SK-N-SH treated with all-trans-retinoic acid at 6 μM for 48 hours (cell line): Measurements from ENCODE around the gene SPATA1.

Experiments
- ATAC-seq: fragments of 200-7000 bp; cut with Tn5 transposase; 3 replicates; pipeline ENCODE4 v1.9.1; 2020; ENCODE audit warnings: mild to moderate bottlenecking, moderate library complexity
- BACH2 ChIP-seq: fragments of 250-450 bp; sonication (Bioruptor Pico); IDR thresholded peaks from 2 replicates; pipeline ENCODE4 v1.9.0; 2021; ENCODE audit warnings: mild to moderate bottlenecking, borderline replicate concordance
- CSDC2 ChIP-seq: fragments of 250-450 bp; sonication (Bioruptor Pico); IDR thresholded peaks from 2 replicates; pipeline ENCODE4 v1.5.0; 2020; ENCODE audit warnings: mild to moderate bottlenecking, moderate library complexity
- ESRRG ChIP-seq: fragments of 250-450 bp; sonication (Bioruptor Pico); IDR thresholded peaks from 2 replicates; pipeline ENCODE4 v1.6.1; 2021; ENCODE audit warnings: mild to moderate bottlenecking
- GLIS3 ChIP-seq: fragments of 250-450 bp; sonication (Bioruptor Pico); IDR thresholded peaks from 2 replicates; pipeline ENCODE4 v1.5.0; 2020; ENCODE audit warnings: mild to moderate bottlenecking, moderate library complexity
- ISL1 ChIP-seq: fragments of 250-450 bp; sonication (Bioruptor Pico); IDR thresholded peaks from 2 replicates; pipeline ENCODE4 v2.1.2; 2022; ENCODE audit warnings: mild to moderate bottlenecking, moderate library complexity
- OSR1 ChIP-seq: fragments of 250-450 bp; sonication (Bioruptor Pico); IDR thresholded peaks from 2 replicates; pipeline ENCODE4 v1.8.0; 2022; ENCODE audit warnings: moderate library complexity, mild to moderate bottlenecking, inconsistent platforms
- PATZ1 ChIP-seq: fragments of 250-450 bp; sonication (Bioruptor Pico); IDR thresholded peaks from 2 replicates; pipeline ENCODE4 v1.8.0; 2020; ENCODE audit warnings: mild to moderate bottlenecking, moderate library complexity, borderline replicate concordance
- POU6F1 ChIP-seq: fragments of 250-450 bp; sonication (Bioruptor Pico); IDR thresholded peaks from 2 replicates; pipeline ENCODE4 v1.8.0; 2021; ENCODE audit warnings: low read depth, mild to moderate bottlenecking, moderate library complexity, borderline replicate concordance
- PPARA ChIP-seq: fragments of 250-450 bp; sonication (Bioruptor Pico); IDR thresholded peaks from 2 replicates; pipeline ENCODE4 v1.5.0; 2020; ENCODE audit warnings: mild to moderate bottlenecking, borderline replicate concordance
- RARB ChIP-seq: fragments of 250-450 bp; sonication (Bioruptor Pico); IDR thresholded peaks from 2 replicates; pipeline ENCODE4 v1.8.0; 2021; ENCODE audit warnings: mild to moderate bottlenecking, moderate library complexity
- SNAI2 ChIP-seq: fragments of 250-450 bp; sonication (Bioruptor Pico); IDR thresholded peaks from 2 replicates; pipeline ENCODE4 v1.5.0; 2020; ENCODE audit warnings: mild to moderate bottlenecking, moderate library complexity
- TCF4 ChIP-seq: fragments of 250-450 bp; sonication (Bioruptor Pico); IDR thresholded peaks from 2 replicates; pipeline ENCODE4 v1.8.0; 2021; ENCODE audit warnings: mild to moderate bottlenecking, moderate library complexity, borderline replicate concordance
- TOX ChIP-seq: fragments of 250-450 bp; sonication (Bioruptor Pico); IDR thresholded peaks from 2 replicates; pipeline ENCODE4 v1.8.0; 2021; ENCODE audit warnings: mild to moderate bottlenecking, moderate library complexity, borderline replicate concordance
- TSHZ2 ChIP-seq: fragments of 250-450 bp; sonication (Bioruptor Pico); IDR thresholded peaks from 2 replicates; pipeline ENCODE4 v1.5.0; 2020; ENCODE audit warnings: mild to moderate bottlenecking, moderate library complexity
- ZC3H10 ChIP-seq: fragments of 250-450 bp; sonication (Bioruptor Pico); IDR thresholded peaks from 2 replicates; pipeline ENCODE4 v1.5.1; 2021; ENCODE audit warnings: mild to moderate bottlenecking, moderate library complexity
- ZFP3 ChIP-seq: fragments of 250-450 bp; sonication (Bioruptor Pico); IDR thresholded peaks from 2 replicates; pipeline ENCODE4 v1.5.0; 2020; ENCODE audit warnings: mild to moderate bottlenecking, moderate library complexity
- ZNF565 ChIP-seq: fragments of 450-650 bp; formaldehyde crosslinking; conservative IDR thresholded peaks from 2 replicates; pipeline ENCODE4 v1.5.0; 2020; ENCODE audit warnings: low read depth, mild to moderate bottlenecking, moderate library complexity
- ZNF70 ChIP-seq: fragments of 450-650 bp; formaldehyde crosslinking; IDR thresholded peaks from 2 replicates; pipeline ENCODE4 v1.5.0; 2020; ENCODE audit warnings: mild to moderate bottlenecking, moderate library complexity
- ZNF8 ChIP-seq: fragments of 450-650 bp; formaldehyde crosslinking; IDR thresholded peaks from 2 replicates; pipeline ENCODE4 v1.5.0; 2020; ENCODE audit warnings: mild to moderate bottlenecking, moderate library complexity
- TF ChIP-seq, protein P1 (sequence below): fragments of 250-450 bp; sonication (Bioruptor Pico); IDR thresholded peaks from 2 replicates; pipeline ENCODE4 v1.5.1; 2021; ENCODE audit warnings: mild to moderate bottlenecking, moderate library complexity

SPATA1 gene

GRCh38 chr1:84476225-84476624, 30.0 kb upstream of the SPATA1 start:
- TF ChIP-seq CSDC2 (CRISPR knock-in tag) (no peak), ZNF565 (CRISPR knock-in tag) (no peak), PPARA (CRISPR knock-in tag) (no peak), TCF4 (no peak), SNAI2 (CRISPR knock-in tag) (no peak), ZFP3 (CRISPR knock-in tag) (no peak)
- TF ChIP-seq, protein P1, sequence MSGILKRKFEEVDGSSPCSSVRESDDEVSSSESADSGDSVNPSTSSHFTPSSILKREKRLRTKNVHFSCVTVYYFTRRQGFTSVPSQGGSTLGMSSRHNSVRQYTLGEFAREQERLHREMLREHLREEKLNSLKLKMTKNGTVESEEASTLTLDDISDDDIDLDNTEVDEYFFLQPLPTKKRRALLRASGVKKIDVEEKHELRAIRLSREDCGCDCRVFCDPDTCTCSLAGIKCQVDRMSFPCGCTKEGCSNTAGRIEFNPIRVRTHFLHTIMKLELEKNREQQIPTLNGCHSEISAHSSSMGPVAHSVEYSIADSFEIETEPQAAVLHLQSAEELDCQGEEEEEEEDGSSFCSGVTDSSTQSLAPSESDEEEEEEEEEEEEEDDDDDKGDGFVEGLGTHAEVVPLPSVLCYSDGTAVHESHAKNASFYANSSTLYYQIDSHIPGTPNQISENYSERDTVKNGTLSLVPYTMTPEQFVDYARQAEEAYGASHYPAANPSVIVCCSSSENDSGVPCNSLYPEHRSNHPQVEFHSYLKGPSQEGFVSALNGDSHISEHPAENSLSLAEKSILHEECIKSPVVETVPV (CRISPR knock-in tag) = no peak
- no peak for ATAC-seq

DNA sequence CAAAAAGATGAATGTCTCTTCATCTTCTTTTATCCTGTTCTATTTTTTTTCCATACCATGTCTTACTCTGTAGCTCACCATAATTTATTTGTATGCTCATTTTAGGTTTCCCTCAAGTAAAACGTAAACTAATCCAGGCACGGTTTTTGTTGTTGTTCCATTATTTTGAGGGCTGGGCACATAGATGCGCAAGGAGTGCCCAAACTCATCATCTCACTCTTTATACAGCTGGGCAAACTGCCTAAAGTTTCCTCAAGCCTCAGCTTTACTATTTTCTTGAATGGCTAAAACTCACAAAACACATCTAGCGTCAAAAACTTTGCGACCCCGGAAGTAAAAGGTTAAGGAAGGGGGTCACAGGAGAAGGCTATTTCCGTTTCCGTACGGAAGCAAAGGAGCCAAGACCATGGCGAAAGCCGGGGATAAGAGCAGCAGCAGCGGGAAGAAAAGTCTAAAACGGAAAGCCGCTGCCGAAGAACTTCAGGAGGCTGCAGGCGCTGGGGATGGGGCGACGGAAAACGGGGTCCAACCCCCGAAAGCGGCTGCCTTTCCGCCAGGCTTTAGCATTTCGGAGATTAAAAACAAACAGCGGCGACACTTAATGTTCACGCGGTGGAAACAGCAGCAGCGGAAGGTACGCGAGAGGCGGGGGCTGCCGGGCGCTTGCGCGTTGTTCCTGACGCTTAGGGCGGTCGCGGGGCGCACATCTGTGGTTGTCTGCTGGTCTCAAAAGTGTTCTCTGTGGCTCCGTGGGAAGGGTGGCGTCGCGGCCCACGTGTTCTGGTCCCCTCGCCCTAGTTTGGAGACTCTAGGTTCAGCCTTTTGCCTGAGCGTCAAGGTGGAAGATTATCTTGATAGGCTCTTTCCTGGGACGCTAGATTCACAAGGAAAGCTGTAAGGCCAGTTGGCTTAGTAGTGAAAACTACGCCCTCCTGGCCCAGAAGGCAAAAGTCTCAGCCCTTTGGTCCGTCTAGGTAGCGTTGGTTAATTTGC, 27.0 kb upstream of the SPATA1 start, which contains the start of gene RPF1:
Gene RPF1 (plus strand): TSS at position 391 of the 993 bp plus-strand sequence. CDS start 16 bp downstream, at position 407.
- ATAC-seq = peak; percentile 99
- TF ChIP-seq TSHZ2 (CRISPR knock-in tag) = 0 out of 2 replicates have a peak, but pooled peaks have one; percentile 61
- peak; percentile 52; the same call in 1 of the 2 replicates for TF ChIP-seq ISL1 (CRISPR knock-in tag)
- TF ChIP-seq TCF4 = no peak
- peak; percentile 73; the same call in 1 of the 2 replicates for TF ChIP-seq PPARA (CRISPR knock-in tag)
- 0 out of 2 replicates have a peak, but pooled peaks have one; percentile 44 for TF ChIP-seq POU6F1 (CRISPR knock-in tag)
- no peak for TF ChIP-seq ZNF565 (CRISPR knock-in tag)
- TF ChIP-seq CSDC2 (CRISPR knock-in tag) = 0 out of 2 replicates have a peak, but pooled peaks have one; percentile 30
- peak; percentile 82 for TF ChIP-seq ZFP3 (CRISPR knock-in tag)

- ATAC-seq = peak; percentile 42
- TF ChIP-seq, protein P1 (CRISPR knock-in tag) = no peak
- TF ChIP-seq OSR1 (no peak), ISL1 (CRISPR knock-in tag) (no peak), TSHZ2 (CRISPR knock-in tag) (no peak), RARB (CRISPR knock-in tag) (no peak), POU6F1 (CRISPR knock-in tag) (no peak), TCF4 (no peak), TOX (CRISPR knock-in tag) (no peak), BACH2 (CRISPR knock-in tag) (no peak), ESRRG (CRISPR knock-in tag) (no peak), PATZ1 (CRISPR knock-in tag) (no peak), CSDC2 (CRISPR knock-in tag) (no peak), SNAI2 (CRISPR knock-in tag) (no peak), ZNF565 (CRISPR knock-in tag) (no peak), ZNF8 (CRISPR knock-in tag) (no peak), ZC3H10 (no peak), GLIS3 (CRISPR knock-in tag) (no peak), ZNF70 (CRISPR knock-in tag) (no peak)
Measured at GRCh38 chr1:84479998-84480397, 26.2 kb upstream of the SPATA1 start.
